ENCODE measurements around the gene KCNAB2.

- no peak for TF ChIP-seq POLR2A (IDR thresholded peaks at IDR 0.05; ENCODE audit: low read depth, low read length)
- TF ChIP-seq POLR2AphosphoS5 (IDR thresholded peaks at IDR 0.05; ENCODE audit: low read depth, low read length) = no peak
- no peak for TF ChIP-seq TAF1 (IDR thresholded peaks at IDR 0.05; ENCODE audit: borderline replicate concordance, low read depth, low read length)
These were observed 79.2 kb downstream of the KCNAB2 start for GRCh38 chr1:6124746-6125365.

All from GM12892 (cell line).